Heart left ventricle (tissue), 13 donors: ENCODE measurements around the gene ABLIM2.

ENCODE experiments used
- CTCF ChIP-seq, 12 donors: fragments of 200-600 bp; sonication (generic) in 4 of 12; IDR thresholded peaks; one replicate each; pipeline versions ENCODE4 v1.5.0 to v1.8.0; 2018 to 2022; ENCODE audit warnings: antibody characterized with exemption in 12 of 12, mild to moderate bottlenecking in 5 of 12
- POLR2A ChIP-seq, 2 donors: fragments of 450-650 bp; IDR thresholded peaks; one replicate each; pipeline ENCODE4 v1.6.1; 2017; ENCODE audit warnings: antibody characterized with exemption in 2 of 2, mild to moderate bottlenecking in 2 of 2, moderate library complexity in 2 of 2
- donor health status: ischemic (EF 13 %, LVEDD 7.1; RV severe dilation, severe dysfunction).
- donor health status: DM: no; HTN: yes; CAD: no.
- donor health status: DM: no; HTN: no; CAD: no.
- donor health status: ischemic (EF 25% LVEDD 6.9; RV normal size, moderate dysfunction).
- donor health status: ischemic (EF 25% LVEDD 5.7; RV mildly dilated, moderate dysfunction).
- donor health status: ischemic (EF 35%, LVEDD 5.7; RV mildly dilated, moderate dysfunction).
- donor health status: nonischemic (EF 11% LVEDD 7.7; RV severe dilation, severe dysfunction).
- donor health status: DM: yes; HTN: yes; CAD: no.
- donor health status: PGD.
- donor health status: ischemic (EF 29% LVEDD 5.4; RV normal size, mild dysfunction).
- donor health status: nonischemic (EF 23%, LVEDD 6.1; RV moderate dilation, normal function).

GRCh38 chr4:8174970-8175369, 16.4 kb upstream of the ABLIM2 start:
- TF ChIP-seq POLR2A (IDR thresholded peaks at IDR 0.05) = no peak
- TF ChIP-seq CTCF (IDR thresholded peaks at IDR 0.05) = no peak
